ENCODE data around the gene ECI2.
"Not testable (repeated sequence)": the region's sequence is repeated elsewhere in the genome, so short reads cannot be mapped to it uniquely, and the experiment has no call there.

The ECI2 gene

GRCh38 chr6:4138186-4138585 lies 2.8 kb upstream of the ECI2 start:
- DNase-seq, result no peak

GRCh38 chr6:4136354-4136831 lies 1.0 kb upstream of the ECI2 start:
- no peak for DNase-seq

GRCh38 chr6:4135665-4136353 lies 434 bp upstream of the ECI2 start:
- DNase-seq, result peak; percentile 95

GRCh38 chr6:4133941-4134838 lies 1.2 kb downstream of the ECI2 start:
- DNase-seq, result no peak

GRCh38 chr6:4130357-4130987 lies 4.9 kb downstream of the ECI2 start:
- DNase-seq, result no peak

- no peak for DNase-seq
Observed at GRCh38 chr6:4129446-4129845, 5.9 kb downstream of the ECI2 start.

GRCh38 chr6:4128748-4129147 lies 6.6 kb downstream of the ECI2 start:
- DNase-seq, result no peak

GRCh38 chr6:4128072-4128471 lies 7.3 kb downstream of the ECI2 start:
- no peak for DNase-seq

- DNase-seq, result no peak
Observed at GRCh38 chr6:4125933-4126864, 9.2 kb downstream of the ECI2 start.

- no peak for DNase-seq
Observed at GRCh38 chr6:4125500-4125899, 9.9 kb downstream of the ECI2 start.

- no peak for DNase-seq
Observed at GRCh38 chr6:4124351-4124750, 11.0 kb downstream of the ECI2 start.

GRCh38 chr6:4115741-4116140 lies 19.6 kb downstream of the ECI2 start:
- DNase-seq, result no peak

- DNase-seq, result no peak
Observed at GRCh38 chr6:4114123-4114522, 21.3 kb downstream of the ECI2 start.

- DNase-seq, result no peak
Observed at GRCh38 chr6:4113649-4114048, 21.7 kb downstream of the ECI2 start.

GRCh38 chr6:4112366-4112765 lies 23.0 kb downstream of the ECI2 start:
- DNase-seq, result no peak

- DNase-seq, result not testable (repeated sequence)
Observed at GRCh38 chr6:4109363-4109815, 26.0 kb downstream of the ECI2 start.

- no peak for DNase-seq
Observed at GRCh38 chr6:4108561-4109093, 26.7 kb downstream of the ECI2 start.

GRCh38 chr6:4107873-4108272 lies 27.5 kb downstream of the ECI2 start:
- no peak for DNase-seq

- no peak for DNase-seq
Observed at GRCh38 chr6:4105980-4106536, 29.3 kb downstream of the ECI2 start.

- no peak for DNase-seq
Observed at GRCh38 chr6:4103929-4104328, 31.4 kb downstream of the ECI2 start.

GRCh38 chr6:4102687-4103244 lies 32.6 kb downstream of the ECI2 start:
- DNase-seq, result no peak
